Transverse colon (tissue), 1 donor: ENCODE measurements around the gene CELF4.

Experiments
- EP300 ChIP-seq: sonication (generic); formaldehyde crosslinking; IDR thresholded peaks from one replicate; pipeline ENCODE4 v1.6.1; 2017; ENCODE audit warnings: antibody characterized with exemption, low read depth
- POLR2A ChIP-seq: fragments of 450-650 bp; IDR thresholded peaks from one replicate; pipeline ENCODE4 v1.6.1; 2016; ENCODE audit warnings: antibody characterized with exemption, mild to moderate bottlenecking, moderate library complexity

DNA sequence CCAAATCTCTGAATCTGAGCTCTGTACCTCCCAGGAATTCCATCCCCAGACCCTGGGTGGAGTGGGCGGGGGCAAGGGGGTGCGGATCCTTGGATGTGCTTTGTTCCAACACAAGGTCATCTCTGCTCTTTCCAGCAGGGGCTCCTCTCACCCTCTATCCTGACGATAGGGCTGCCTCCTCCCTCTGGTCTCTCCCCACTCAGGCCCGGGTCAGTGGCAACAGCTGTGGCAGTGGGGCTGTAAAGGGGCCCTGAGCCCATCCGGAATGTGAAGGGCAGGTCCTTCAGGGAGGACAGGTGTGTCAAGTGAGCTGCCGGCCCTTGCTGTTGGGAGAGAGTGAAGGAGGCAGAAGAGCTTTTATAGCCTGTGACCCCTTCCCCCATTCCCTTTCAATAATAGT lies 167.8 kb downstream of the CELF4 start:
- TF ChIP-seq EP300 (no peak), POLR2A (no peak)
